BE2C (cell line): ENCODE measurements around the gene SLC44A5.

Experiments
- DNase-seq: peaks from one replicate; pipeline ENCODE4 v3.0.0-alpha.2; 2020
- H3K27me3 ChIP-seq: fragments of 250-450 bp; sonication (Bioruptor Pico); 2 replicates; pipeline ENCODE4 v1.5.1; 2020; ENCODE audit warnings: mild to moderate bottlenecking
- H3K36me3 ChIP-seq: fragments of 250-450 bp; sonication (Bioruptor Pico); 2 replicates; pipeline ENCODE4 v1.5.1; 2020; ENCODE audit warnings: mild to moderate bottlenecking
- H3K4me1 ChIP-seq: fragments of 250-450 bp; sonication (Bioruptor Pico); 2 replicates; pipeline ENCODE4 v1.5.1; 2020
- H3K4me3 ChIP-seq: 2 replicates; pipeline ENCODE4 v1.5.1; 2011; ENCODE audit warnings: low read depth, low read length
- H3K9me3 ChIP-seq: fragments of 250-450 bp; sonication (Bioruptor Pico); 2 replicates; pipeline ENCODE4 v1.5.1; 2020
- TF ChIP-seq, protein P1 (sequence below): IDR thresholded peaks from 2 replicates; pipeline ENCODE4 v1.5.1; 2012; ENCODE audit warnings: mild to moderate bottlenecking, low read depth, low read length

Gene SLC44A5

DNA sequence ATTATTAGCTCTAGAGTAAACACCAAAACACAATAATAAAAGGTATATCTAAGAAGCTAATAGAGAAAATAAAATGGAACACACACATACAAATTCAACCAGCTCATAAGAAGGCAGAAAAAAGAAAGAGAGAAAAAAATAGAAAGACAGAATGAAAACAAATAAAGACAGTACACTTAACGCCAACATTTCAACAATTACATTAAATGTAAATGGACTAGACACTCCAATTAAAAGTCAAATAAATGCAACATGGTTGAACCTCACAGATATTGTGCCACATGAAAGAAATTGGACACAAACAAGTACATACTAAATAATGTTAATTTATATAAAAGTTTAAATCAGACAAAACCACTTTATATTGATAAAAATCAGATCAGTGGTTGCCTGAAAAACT, 56.0 kb downstream of the SLC44A5 start:
- no peaks in the 10 kb centered on the region for H3K4me1 ChIP-seq
- DNase-seq = no peak
- H3K36me3 ChIP-seq = no peaks in the 10 kb centered on the region
- TF ChIP-seq, protein P1, sequence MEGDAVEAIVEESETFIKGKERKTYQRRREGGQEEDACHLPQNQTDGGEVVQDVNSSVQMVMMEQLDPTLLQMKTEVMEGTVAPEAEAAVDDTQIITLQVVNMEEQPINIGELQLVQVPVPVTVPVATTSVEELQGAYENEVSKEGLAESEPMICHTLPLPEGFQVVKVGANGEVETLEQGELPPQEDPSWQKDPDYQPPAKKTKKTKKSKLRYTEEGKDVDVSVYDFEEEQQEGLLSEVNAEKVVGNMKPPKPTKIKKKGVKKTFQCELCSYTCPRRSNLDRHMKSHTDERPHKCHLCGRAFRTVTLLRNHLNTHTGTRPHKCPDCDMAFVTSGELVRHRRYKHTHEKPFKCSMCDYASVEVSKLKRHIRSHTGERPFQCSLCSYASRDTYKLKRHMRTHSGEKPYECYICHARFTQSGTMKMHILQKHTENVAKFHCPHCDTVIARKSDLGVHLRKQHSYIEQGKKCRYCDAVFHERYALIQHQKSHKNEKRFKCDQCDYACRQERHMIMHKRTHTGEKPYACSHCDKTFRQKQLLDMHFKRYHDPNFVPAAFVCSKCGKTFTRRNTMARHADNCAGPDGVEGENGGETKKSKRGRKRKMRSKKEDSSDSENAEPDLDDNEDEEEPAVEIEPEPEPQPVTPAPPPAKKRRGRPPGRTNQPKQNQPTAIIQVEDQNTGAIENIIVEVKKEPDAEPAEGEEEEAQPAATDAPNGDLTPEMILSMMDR = no peak
- no peaks in the 10 kb centered on the region for H3K9me3 ChIP-seq
- no peaks in the 10 kb centered on the region for H3K27me3 ChIP-seq
- H3K4me3 ChIP-seq = no peak overlapping the region

DNA sequence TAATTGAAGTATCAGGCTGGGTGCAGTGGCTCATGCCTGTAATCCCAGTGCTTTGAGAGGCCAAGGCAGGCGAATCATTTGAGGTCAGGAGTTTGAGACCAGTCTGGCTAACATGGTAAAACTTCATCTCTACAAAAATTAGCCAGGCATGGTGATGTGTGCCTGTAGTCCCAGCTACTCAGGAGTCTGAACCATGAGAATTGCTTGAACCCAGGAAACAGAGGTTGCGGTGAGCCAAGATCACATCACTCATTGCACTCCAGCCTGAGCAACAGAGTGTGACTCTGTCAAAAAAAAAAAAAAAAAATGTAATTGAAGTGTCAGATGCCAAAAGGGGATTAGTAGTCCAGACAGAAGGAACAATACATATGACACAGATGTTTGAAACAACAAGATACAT, 56.7 kb downstream of the SLC44A5 start:
- H3K36me3 ChIP-seq = no peaks in the 10 kb centered on the region
- DNase-seq = no peak
- H3K27me3 ChIP-seq = no peaks in the 10 kb centered on the region
- TF ChIP-seq, protein P1 = no peak
- no peak overlapping the region for H3K4me3 ChIP-seq
- H3K9me3 ChIP-seq = no peaks in the 10 kb centered on the region
- H3K4me1 ChIP-seq = no peaks in the 10 kb centered on the region

DNA sequence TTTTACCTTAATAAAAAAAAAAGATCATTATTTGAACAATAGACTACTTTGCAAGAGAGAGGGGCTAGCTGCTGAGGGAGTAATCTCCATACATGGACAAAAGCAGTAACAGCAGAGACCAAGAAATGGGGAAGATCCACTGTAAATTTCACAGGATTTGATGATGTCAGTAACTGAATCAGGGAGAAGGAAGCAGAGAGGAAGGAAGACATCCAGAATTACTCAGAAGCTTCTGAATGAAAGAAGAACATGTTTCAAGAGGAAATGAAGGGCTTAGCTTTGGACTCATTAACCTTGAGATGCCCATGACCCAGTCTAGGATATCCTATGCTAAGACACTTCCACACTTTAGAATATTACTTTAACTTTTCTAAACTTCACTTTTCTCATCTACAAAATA, 60.4 kb downstream of the SLC44A5 start:
- Histone ChIP-seq H3K9me3 (no peaks in the 10 kb centered on the region), H3K27me3 (no peaks in the 10 kb centered on the region), H3K36me3 (no peaks in the 10 kb centered on the region), H3K4me1 (no peaks in the 10 kb centered on the region), H3K4me3 (no peak overlapping the region)
- TF ChIP-seq, protein P1 = no peak
- no peak for DNase-seq

DNA sequence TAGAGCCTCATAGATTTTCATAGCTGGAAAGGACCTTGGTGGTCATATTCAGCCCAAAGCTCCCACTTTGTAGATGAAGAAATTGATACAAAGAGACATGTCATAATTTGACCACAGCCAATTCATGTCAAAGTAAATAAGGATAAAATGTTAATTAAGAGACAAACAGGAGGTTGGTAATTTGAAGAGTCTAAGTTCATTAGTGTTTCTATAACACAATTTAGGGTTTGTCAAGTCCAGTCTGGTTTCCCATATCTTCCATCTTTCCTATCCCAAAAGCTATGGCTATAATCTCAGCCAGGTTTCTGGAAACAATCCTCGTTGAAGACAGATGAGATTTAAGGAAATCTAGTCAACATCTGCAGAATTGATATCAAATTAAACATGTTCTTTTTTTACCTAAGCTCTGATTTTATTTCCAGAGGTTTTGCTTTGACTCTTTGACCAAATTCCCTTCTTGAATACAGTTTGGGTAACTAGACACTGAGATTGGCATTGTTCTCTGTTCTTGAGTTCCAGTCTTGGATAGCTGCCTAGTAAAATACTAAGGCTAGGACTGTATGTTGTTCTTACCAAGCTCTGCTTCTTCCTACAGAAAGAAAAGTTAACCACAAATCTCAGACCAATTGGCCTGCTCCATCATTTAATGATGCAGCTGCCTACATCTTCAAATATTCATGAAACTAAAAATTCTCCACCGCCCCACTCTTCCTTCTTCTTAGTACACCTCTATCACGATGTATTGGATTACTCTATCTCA, 62.0 kb downstream of the SLC44A5 start:
- no peak overlapping the region for H3K4me3 ChIP-seq
- no peaks in the 10 kb centered on the region for H3K36me3 ChIP-seq
- H3K4me1 ChIP-seq = no peaks in the 10 kb centered on the region
- no peaks in the 10 kb centered on the region for H3K9me3 ChIP-seq
- TF ChIP-seq, protein P1 = no peak
- no peaks in the 10 kb centered on the region for H3K27me3 ChIP-seq
- DNase-seq = no peak

DNA sequence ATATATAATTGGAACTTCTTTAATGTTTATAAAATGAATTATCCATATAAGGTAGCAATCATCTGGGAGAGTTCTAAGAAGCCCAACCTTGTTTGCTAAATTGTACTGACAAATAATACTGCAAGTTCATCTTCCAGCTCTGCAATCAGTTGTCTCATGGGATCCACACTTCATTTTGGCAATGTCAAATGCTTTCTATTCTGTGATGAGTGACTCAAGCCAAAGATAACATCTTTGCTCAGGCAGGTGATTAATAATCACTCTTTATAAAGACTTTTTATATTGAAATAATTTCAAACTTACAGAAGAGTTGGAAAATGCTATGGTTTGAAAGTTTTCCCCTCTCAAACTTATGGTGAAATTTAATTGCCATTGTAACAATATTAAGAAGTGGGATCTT, 67.2 kb downstream of the SLC44A5 start:
- DNase-seq = no peak
- no peak overlapping the region for H3K4me3 ChIP-seq
- H3K36me3 ChIP-seq = no peaks in the 10 kb centered on the region
- no peaks in the 10 kb centered on the region for H3K4me1 ChIP-seq
- H3K9me3 ChIP-seq = no peaks in the 10 kb centered on the region
- TF ChIP-seq, protein P1 = no peak
- H3K27me3 ChIP-seq = no peaks in the 10 kb centered on the region

DNA sequence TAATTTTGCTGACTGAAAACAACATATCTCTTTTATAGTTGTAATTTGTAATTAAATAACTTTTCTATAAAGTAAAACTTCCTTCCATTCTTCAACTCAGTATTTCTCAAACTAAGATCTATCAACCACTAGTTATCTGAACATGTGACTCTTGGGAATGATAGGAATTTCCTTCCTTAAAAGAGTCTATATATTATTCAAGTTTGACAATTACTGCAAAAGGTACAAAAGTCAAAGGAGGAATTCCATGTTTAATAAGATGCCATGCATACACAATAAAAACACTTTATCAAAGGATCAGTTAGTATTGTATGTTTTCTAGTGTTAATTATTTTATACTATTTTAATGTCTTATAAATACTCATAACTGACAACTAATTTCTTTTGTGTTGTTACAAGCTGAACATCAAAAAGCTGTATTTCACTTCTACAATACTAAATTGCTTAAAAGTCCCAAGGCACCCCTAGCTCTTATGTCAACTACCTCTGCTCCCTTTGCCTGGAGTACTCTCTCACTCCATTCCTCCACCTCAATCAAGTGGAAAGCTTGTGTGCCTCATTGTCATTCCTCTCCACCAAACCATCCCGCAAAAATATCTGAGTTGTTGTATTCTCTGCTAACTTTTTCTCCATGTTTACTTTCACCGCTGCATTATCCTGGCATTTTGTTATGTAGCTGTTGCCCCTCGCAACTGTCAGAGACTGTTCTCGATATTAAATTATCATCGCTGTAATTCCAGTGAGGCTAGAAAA, 67.9 kb downstream of the SLC44A5 start:
- no peaks in the 10 kb centered on the region for H3K9me3 ChIP-seq
- TF ChIP-seq, protein P1 = no peak
- no peak overlapping the region for H3K4me3 ChIP-seq
- H3K4me1 ChIP-seq = no peaks in the 10 kb centered on the region
- H3K36me3 ChIP-seq = no peaks in the 10 kb centered on the region
- DNase-seq = no peak
- H3K27me3 ChIP-seq = no peaks in the 10 kb centered on the region
